MM.1S (cell line): ENCODE data around the gene TYW5.

ENCODE experiments used
- DNase-seq: peaks from one replicate; pipeline ENCODE4 v3.0.0-alpha.2; 2015
- H2AFZ ChIP-seq: fragments of 300-600 bp; sonication (generic); 2 replicates; pipeline ENCODE4 v1.6.0; 2016; ENCODE audit warnings: antibody characterized with exemption, low read length
- H3F3A ChIP-seq: fragments of 300-600 bp; sonication (generic); 2 replicates; pipeline ENCODE4 v1.6.1; 2016; ENCODE audit warnings: mild to moderate bottlenecking, antibody characterized with exemption, low read length, moderate library complexity, mixed read lengths; ENCODE audit not compliant: insufficient read depth
- H3K27ac ChIP-seq: fragments of 300-600 bp; sonication (generic); 2 replicates; pipeline ENCODE4 v1.5.1; 2016; ENCODE audit warnings: mild to moderate bottlenecking, low read length
- H3K27me3 ChIP-seq: fragments of 300-600 bp; sonication (generic); replicated peaks from 2 replicates; pipeline ENCODE4 v1.6.0; 2016; ENCODE audit warnings: low read length; ENCODE audit not compliant: insufficient read depth
- H3K36me3 ChIP-seq: fragments of 300-600 bp; sonication (generic); replicated peaks from 2 replicates; pipeline ENCODE4 v1.6.1; 2016; ENCODE audit warnings: mild to moderate bottlenecking, low read length, mixed read lengths; ENCODE audit not compliant: insufficient read depth
- H3K4me1 ChIP-seq: fragments of 300-600 bp; sonication (generic); 2 replicates; pipeline ENCODE4 v1.6.1; 2016; ENCODE audit warnings: low read length, mixed read lengths
- H3K4me2 ChIP-seq: fragments of 300-600 bp; sonication (generic); 2 replicates; pipeline ENCODE4 v1.6.0; 2016; ENCODE audit warnings: low read depth, low read length
- H3K4me3 ChIP-seq: fragments of 300-600 bp; sonication (generic); 2 replicates; pipeline ENCODE4 v1.5.1; 2016; ENCODE audit warnings: low read length, mixed read lengths
- H3K79me2 ChIP-seq: fragments of 300-600 bp; sonication (generic); 2 replicates; pipeline ENCODE4 v1.6.1; 2016; ENCODE audit warnings: mixed run types, low read length, mixed read lengths
- H3K9ac ChIP-seq: fragments of 300-600 bp; sonication (generic); 2 replicates; pipeline ENCODE4 v1.6.1; 2016; ENCODE audit warnings: low read length, mixed read lengths
- H3K9me2 ChIP-seq: fragments of 300-600 bp; sonication (generic); replicated peaks from 2 replicates; pipeline ENCODE4 v1.6.1; 2016; ENCODE audit warnings: mild to moderate bottlenecking, low read length, mixed read lengths; ENCODE audit not compliant: insufficient read depth
- H3K9me3 ChIP-seq: fragments of 300-600 bp; sonication (generic); replicated peaks from 2 replicates; pipeline ENCODE4 v1.6.1; 2016; ENCODE audit warnings: mild to moderate bottlenecking, low read length, mixed read lengths; ENCODE audit not compliant: insufficient read depth
- H4K20me1 ChIP-seq: fragments of 300-600 bp; sonication (generic); 2 replicates; pipeline ENCODE4 v1.6.1; 2016; ENCODE audit warnings: mild to moderate bottlenecking, low read length, moderate library complexity, mixed read lengths; ENCODE audit not compliant: insufficient read depth
- EZH2 ChIP-seq: fragments of 300-600 bp; sonication (generic); optimal IDR thresholded peaks from 2 replicates; pipeline ENCODE3; 2017; ENCODE audit warnings: low read depth, mild to moderate bottlenecking, antibody characterized with exemption, low read length, mixed read lengths
- EZH2phosphoT487 ChIP-seq: fragments of 300-600 bp; sonication (generic); IDR thresholded peaks from 2 replicates; pipeline ENCODE4 v1.6.1; 2018; ENCODE audit warnings: antibody characterized with exemption, low read length
- TF ChIP-seq, protein P1 (sequence below): fragments of 300-600 bp; sonication (generic); IDR thresholded peaks from 2 replicates; pipeline ENCODE4 v1.5.1; 2016; ENCODE audit warnings: antibody characterized with exemption, low read length, mixed read lengths

TYW5 gene

GRCh38 chr2:199977984-199978415, 22.7 kb upstream of the TYW5 start:
- no peaks in the 10 kb centered on the region for H3K79me2 ChIP-seq
- no peak for TF ChIP-seq EZH2phosphoT487
- TF ChIP-seq EZH2, result no peak
- TF ChIP-seq, protein P1, sequence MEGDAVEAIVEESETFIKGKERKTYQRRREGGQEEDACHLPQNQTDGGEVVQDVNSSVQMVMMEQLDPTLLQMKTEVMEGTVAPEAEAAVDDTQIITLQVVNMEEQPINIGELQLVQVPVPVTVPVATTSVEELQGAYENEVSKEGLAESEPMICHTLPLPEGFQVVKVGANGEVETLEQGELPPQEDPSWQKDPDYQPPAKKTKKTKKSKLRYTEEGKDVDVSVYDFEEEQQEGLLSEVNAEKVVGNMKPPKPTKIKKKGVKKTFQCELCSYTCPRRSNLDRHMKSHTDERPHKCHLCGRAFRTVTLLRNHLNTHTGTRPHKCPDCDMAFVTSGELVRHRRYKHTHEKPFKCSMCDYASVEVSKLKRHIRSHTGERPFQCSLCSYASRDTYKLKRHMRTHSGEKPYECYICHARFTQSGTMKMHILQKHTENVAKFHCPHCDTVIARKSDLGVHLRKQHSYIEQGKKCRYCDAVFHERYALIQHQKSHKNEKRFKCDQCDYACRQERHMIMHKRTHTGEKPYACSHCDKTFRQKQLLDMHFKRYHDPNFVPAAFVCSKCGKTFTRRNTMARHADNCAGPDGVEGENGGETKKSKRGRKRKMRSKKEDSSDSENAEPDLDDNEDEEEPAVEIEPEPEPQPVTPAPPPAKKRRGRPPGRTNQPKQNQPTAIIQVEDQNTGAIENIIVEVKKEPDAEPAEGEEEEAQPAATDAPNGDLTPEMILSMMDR, result no peak
- DNase-seq, result peak; percentile 58
- H3K4me3 ChIP-seq, result no peak overlapping the region
- H3K9me2 ChIP-seq, result no peaks in the 10 kb centered on the region
- H3K27ac ChIP-seq, result peak overlapping the region; percentile 19; the same call in 1 of the 2 replicates
- H3K4me1 ChIP-seq, result peaks cover 21% of the 10 kb centered on the region
- no peak overlapping the region for H3K9ac ChIP-seq
- no peaks in the 10 kb centered on the region for H4K20me1 ChIP-seq
- no peaks in the 10 kb centered on the region for H3K27me3 ChIP-seq
- peak overlapping the region; percentile 51; the same call in 1 of the 2 replicates for H3K4me2 ChIP-seq
- peaks cover 9% of the 10 kb centered on the region; the same call in 1 of the 2 replicates for H3F3A ChIP-seq
- H3K36me3 ChIP-seq, result no peaks in the 10 kb centered on the region
- no peak overlapping the region for H2AFZ ChIP-seq
- H3K9me3 ChIP-seq, result no peaks in the 10 kb centered on the region

- Histone ChIP-seq H3K9me3 (no peaks in the 10 kb centered on the region), H3K79me2 (no peaks in the 10 kb centered on the region), H3K9me2 (no peaks in the 10 kb centered on the region), H3K4me3 (no peak overlapping the region), H4K20me1 (no peaks in the 10 kb centered on the region), H3K9ac (no peak overlapping the region), H2AFZ (no peak overlapping the region), H3F3A (peaks cover 9% of the 10 kb centered on the region; the same call in 1 of the 2 replicates), H3K27me3 (no peaks in the 10 kb centered on the region), H3K36me3 (no peaks in the 10 kb centered on the region), H3K27ac (no peak overlapping the region), H3K4me1 (peaks cover 21% of the 10 kb centered on the region), H3K4me2 (no peak overlapping the region)
- TF ChIP-seq, protein P1, result no peak
- no peak for TF ChIP-seq EZH2phosphoT487
- no peak for TF ChIP-seq EZH2
- no peak for DNase-seq
Observed at GRCh38 chr2:199975273-199975895, 20.1 kb upstream of the TYW5 start.

DNA sequence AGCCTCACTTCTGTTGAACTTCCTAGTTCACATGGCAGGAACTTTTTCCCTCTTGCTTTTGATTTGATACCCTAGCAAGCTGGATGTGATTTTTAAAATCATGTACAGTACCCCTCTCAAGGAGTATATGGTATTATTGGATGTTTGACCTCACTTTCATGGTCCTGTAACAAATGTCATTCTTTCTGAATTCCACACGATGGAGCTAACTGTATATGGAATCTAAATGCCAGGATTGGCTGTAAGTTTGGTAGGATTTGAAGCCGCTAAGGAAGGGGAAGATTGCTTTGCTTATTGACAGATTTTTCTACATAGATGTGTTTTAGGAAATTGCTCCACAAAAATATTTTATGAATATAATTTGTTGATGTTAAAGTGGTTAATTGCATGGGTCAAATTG, 18.4 kb upstream of the TYW5 start:
- no peaks in the 10 kb centered on the region for H3K36me3 ChIP-seq
- no peaks in the 10 kb centered on the region for H3K79me2 ChIP-seq
- H3K27me3 ChIP-seq, result no peaks in the 10 kb centered on the region
- H3K4me2 ChIP-seq, result no peak overlapping the region
- H3K4me3 ChIP-seq, result no peak overlapping the region
- peaks cover 13% of the 10 kb centered on the region for H3K4me1 ChIP-seq
- no peak overlapping the region for H3K9ac ChIP-seq
- peaks cover 9% of the 10 kb centered on the region; the same call in 1 of the 2 replicates for H3F3A ChIP-seq
- no peaks in the 10 kb centered on the region for H3K9me2 ChIP-seq
- no peaks in the 10 kb centered on the region for H3K9me3 ChIP-seq
- no peak for DNase-seq
- H2AFZ ChIP-seq, result no peak overlapping the region
- no peak overlapping the region for H3K27ac ChIP-seq
- no peak for TF ChIP-seq EZH2phosphoT487
- TF ChIP-seq, protein P1, result peak; percentile 38
- H4K20me1 ChIP-seq, result no peaks in the 10 kb centered on the region
